ENCODE results near the gene ODC1.

The ODC1 gene

DNA sequence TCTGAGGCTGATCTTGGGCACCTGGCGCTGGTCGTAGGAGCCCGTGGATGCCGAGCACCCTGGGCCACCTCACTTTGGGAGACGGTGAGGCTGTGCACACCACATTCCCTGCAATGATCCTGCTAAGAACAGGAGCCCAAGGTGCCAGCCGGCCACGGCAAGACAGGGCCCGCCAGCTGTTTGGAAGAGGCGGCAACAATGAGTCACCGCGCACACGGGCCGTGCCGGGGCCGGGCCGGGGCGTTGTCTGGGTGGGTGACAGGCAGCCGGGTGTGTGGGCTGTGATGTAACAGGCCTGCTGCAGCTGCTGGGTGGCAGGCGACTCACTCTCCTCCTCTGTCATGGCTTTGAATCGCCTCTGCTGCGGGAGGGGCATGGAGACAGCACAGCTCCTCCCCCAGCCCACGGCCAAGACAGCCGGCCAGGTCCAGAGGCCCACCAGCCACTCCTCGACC, 49.7 kb upstream of the ODC1 start (continued):
- no peak for TF ChIP-seq PRDM6 (tag by site-specific recombination; IDR thresholded peaks at IDR 0.05)
- no peak for TF ChIP-seq YY1 (tag by site-specific recombination; IDR thresholded peaks at IDR 0.05)
- peak; percentile 44 for TF ChIP-seq ZIC2 (tag by site-specific recombination; IDR thresholded peaks at IDR 0.05)
- no peak for TF ChIP-seq CTCF (tag by site-specific recombination; IDR thresholded peaks at IDR 0.05)
- no peak for TF ChIP-seq ZNF558 (tag by site-specific recombination; IDR thresholded peaks at IDR 0.05)
- no peak for TF ChIP-seq ZNF404 (tag by site-specific recombination; IDR thresholded peaks at IDR 0.05)
- TF ChIP-seq ZNF521 (tag by site-specific recombination; IDR thresholded peaks at IDR 0.05), result no peak
- peak; percentile 42; the same call in 1 of the 2 replicates for TF ChIP-seq ZNF341 (tag by site-specific recombination; IDR thresholded peaks at IDR 0.05; ENCODE audit: low read depth)
- no peak for TF ChIP-seq MEIS1 (CRISPR knock-in tag; IDR thresholded peaks at IDR 0.05; ENCODE audit: borderline replicate concordance)
- TF ChIP-seq ZBTB11 (tag by site-specific recombination; conservative IDR thresholded peaks at IDR 0.05; ENCODE audit: low read depth), result no peak
- TF ChIP-seq ZNF792 (tag by site-specific recombination; IDR thresholded peaks at IDR 0.05), result no peak
- no peak for TF ChIP-seq WT1 (tag by site-specific recombination; IDR thresholded peaks at IDR 0.05)
- TF ChIP-seq KLF8 (tag by site-specific recombination; IDR thresholded peaks at IDR 0.05), result 0 out of 2 replicates have a peak, but pooled peaks have one; percentile 40
- no peak for TF ChIP-seq ZNF548 (tag by site-specific recombination; IDR thresholded peaks at IDR 0.05)
- no peak for TF ChIP-seq ZNF157 (tag by site-specific recombination; IDR thresholded peaks at IDR 0.05)
- TF ChIP-seq, protein P1, sequence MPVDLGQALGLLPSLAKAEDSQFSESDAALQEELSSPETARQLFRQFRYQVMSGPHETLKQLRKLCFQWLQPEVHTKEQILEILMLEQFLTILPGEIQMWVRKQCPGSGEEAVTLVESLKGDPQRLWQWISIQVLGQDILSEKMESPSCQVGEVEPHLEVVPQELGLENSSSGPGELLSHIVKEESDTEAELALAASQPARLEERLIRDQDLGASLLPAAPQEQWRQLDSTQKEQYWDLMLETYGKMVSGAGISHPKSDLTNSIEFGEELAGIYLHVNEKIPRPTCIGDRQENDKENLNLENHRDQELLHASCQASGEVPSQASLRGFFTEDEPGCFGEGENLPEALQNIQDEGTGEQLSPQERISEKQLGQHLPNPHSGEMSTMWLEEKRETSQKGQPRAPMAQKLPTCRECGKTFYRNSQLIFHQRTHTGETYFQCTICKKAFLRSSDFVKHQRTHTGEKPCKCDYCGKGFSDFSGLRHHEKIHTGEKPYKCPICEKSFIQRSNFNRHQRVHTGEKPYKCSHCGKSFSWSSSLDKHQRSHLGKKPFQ (tag by site-specific recombination; IDR thresholded peaks at IDR 0.05), result no peak
- no peak for TF ChIP-seq ZSCAN30 (tag by site-specific recombination; IDR thresholded peaks at IDR 0.05)
- TF ChIP-seq ZNF529 (tag by site-specific recombination; IDR thresholded peaks at IDR 0.05; ENCODE audit: insufficient replicate concordance), result no peak
- TF ChIP-seq ZNF488 (tag by site-specific recombination; IDR thresholded peaks at IDR 0.05), result no peak
- no peak for TF ChIP-seq PRDM4 (tag by site-specific recombination; IDR thresholded peaks at IDR 0.05)
- TF ChIP-seq ZSCAN23 (tag by site-specific recombination; IDR thresholded peaks at IDR 0.05), result no peak
- no peak for TF ChIP-seq PRDM2 (tag by site-specific recombination; IDR thresholded peaks at IDR 0.05; ENCODE audit: borderline replicate concordance)
